Measurements from ENCODE around the gene VIM. TPM values are rescaled to one million over a fixed set of nuclear protein-coding genes. Genes with fewer than 3 reads are reported as not detected.

VIM gene
- polyA plus RNA-seq, 1 experiment, result 4,378 TPM

- H3K27me3 ChIP-seq (ENCODE audit: control insufficient read depth, insufficient read depth, low read length), result no peaks in the 10 kb centered on the region
- no peak overlapping the region for H3K27ac ChIP-seq (ENCODE audit: low read depth, low read length)
- H3K9me3 ChIP-seq (ENCODE audit: control insufficient read depth, insufficient read depth, low read length), result no peaks in the 10 kb centered on the region
- no peak overlapping the region for H3K4me3 ChIP-seq (ENCODE audit: low read depth, low read length)
- DNase-seq (ENCODE audit: low read depth, low spot score), result no peak
- POLR2A ChIA-PET, result no interaction called here
- CTCF ChIA-PET, result no interaction called here
- TF ChIP-seq CTCF (IDR thresholded peaks at IDR 0.05; ENCODE audit: low read depth, low read length), result no peak
These were observed 42.2 kb upstream of the VIM start for GRCh38 chr10:17185873-17186272.

- ChIA-PET CTCF (no interaction called here), POLR2A (no interaction called here)
These were observed 39.3 kb upstream of the VIM start for GRCh38 chr10:17188644-17189172.

GRCh38 chr10:17190602-17191001 is 37.4 kb upstream of the VIM start:
- H3K27ac ChIP-seq (ENCODE audit: low read depth, low read length), result no peak overlapping the region
- no peak overlapping the region for H3K4me3 ChIP-seq (ENCODE audit: low read depth, low read length)
- no peaks in the 10 kb centered on the region for H3K9me3 ChIP-seq (ENCODE audit: control insufficient read depth, insufficient read depth, low read length)
- no peak for TF ChIP-seq CTCF (IDR thresholded peaks at IDR 0.05; ENCODE audit: low read depth, low read length)
- no peak for DNase-seq (ENCODE audit: low read depth, low spot score)
- H3K27me3 ChIP-seq (ENCODE audit: control insufficient read depth, insufficient read depth, low read length), result no peaks in the 10 kb centered on the region
- ChIA-PET CTCF (interaction anchor here (0.9 kb wide), 1 partner anchor 8 kb away, joined by 4 read pairs; no protein-coding TSS in a partner anchor), POLR2A (no interaction called here)

More at GRCh38 chr10:17188644-17189172, 39.3 kb upstream of the VIM start:
- no peaks in the 10 kb centered on the region for H3K9me3 ChIP-seq (ENCODE audit: control insufficient read depth, insufficient read depth, low read length)
- H3K27me3 ChIP-seq (ENCODE audit: control insufficient read depth, insufficient read depth, low read length), result no peaks in the 10 kb centered on the region
- no peak for TF ChIP-seq CTCF (IDR thresholded peaks at IDR 0.05; ENCODE audit: low read depth, low read length)
- DNase-seq (ENCODE audit: low read depth, low spot score), result no peak
- H3K27ac ChIP-seq (ENCODE audit: low read depth, low read length), result no peak overlapping the region
- no peak overlapping the region for H3K4me3 ChIP-seq (ENCODE audit: low read depth, low read length)

GRCh38 chr10:17195083-17195482 is 33.0 kb upstream of the VIM start:
- Histone ChIP-seq H3K27ac (ENCODE audit: low read depth, low read length) (no peak overlapping the region), H3K4me3 (ENCODE audit: low read depth, low read length) (no peak overlapping the region), H3K9me3 (ENCODE audit: control insufficient read depth, insufficient read depth, low read length) (peaks cover 4% of the 10 kb centered on the region; the same call in 1 of the 2 replicates), H3K27me3 (ENCODE audit: control insufficient read depth, insufficient read depth, low read length) (no peaks in the 10 kb centered on the region)
- TF ChIP-seq CTCF (IDR thresholded peaks at IDR 0.05; ENCODE audit: low read depth, low read length), result no peak
- ChIA-PET POLR2A (no interaction called here), CTCF (no interaction called here)
- no peak for DNase-seq (ENCODE audit: low read depth, low spot score)

GRCh38 chr10:17196045-17196444 is 32.0 kb upstream of the VIM start:
- Histone ChIP-seq H3K27ac (ENCODE audit: low read depth, low read length) (no peak overlapping the region), H3K27me3 (ENCODE audit: control insufficient read depth, insufficient read depth, low read length) (no peaks in the 10 kb centered on the region), H3K4me3 (ENCODE audit: low read depth, low read length) (no peak overlapping the region), H3K9me3 (ENCODE audit: control insufficient read depth, insufficient read depth, low read length) (peaks cover 4% of the 10 kb centered on the region; the same call in 1 of the 2 replicates)
- ChIA-PET CTCF (interaction anchor here (1.4 kb wide), 1 partner anchor 213 kb away, joined by 3 read pairs; no protein-coding TSS in a partner anchor), POLR2A (no interaction called here)
- no peak for TF ChIP-seq CTCF (IDR thresholded peaks at IDR 0.05; ENCODE audit: low read depth, low read length)
- no peak for DNase-seq (ENCODE audit: low read depth, low spot score)
